GM21529 (cell line): ENCODE results near the gene CELF2.
"Not testable (repeated sequence)": the region's sequence is repeated elsewhere in the genome, so short reads cannot be mapped to it uniquely, and the experiment has no call there.

Experiments
- ATAC-seq: cut with Tn5 transposase; IDR thresholded peaks from one replicate; pipeline ENCODE4 v1.9.1; 2021; ENCODE audit not compliant: unreplicated experiment

CELF2 gene

DNA sequence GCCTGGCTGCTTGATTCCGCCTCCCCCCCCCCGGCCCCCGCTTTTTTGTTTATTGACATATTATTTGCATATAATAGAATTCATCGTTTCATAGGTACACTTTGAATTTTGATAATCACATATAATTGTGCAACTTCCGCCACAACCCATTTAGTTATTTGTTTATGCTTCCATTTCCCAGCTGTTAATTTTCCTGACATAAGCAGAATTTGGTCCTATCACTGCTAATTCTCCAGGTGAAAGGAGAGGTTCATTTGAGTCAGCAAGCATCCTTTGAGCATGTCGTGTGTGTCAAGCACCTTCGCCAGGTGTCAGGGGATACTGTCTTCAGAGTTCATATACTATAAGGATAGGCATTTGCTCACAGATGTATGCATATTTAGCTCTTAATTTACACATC, 102.2 kb downstream of the CELF2 start:
- ATAC-seq, result no peak

DNA sequence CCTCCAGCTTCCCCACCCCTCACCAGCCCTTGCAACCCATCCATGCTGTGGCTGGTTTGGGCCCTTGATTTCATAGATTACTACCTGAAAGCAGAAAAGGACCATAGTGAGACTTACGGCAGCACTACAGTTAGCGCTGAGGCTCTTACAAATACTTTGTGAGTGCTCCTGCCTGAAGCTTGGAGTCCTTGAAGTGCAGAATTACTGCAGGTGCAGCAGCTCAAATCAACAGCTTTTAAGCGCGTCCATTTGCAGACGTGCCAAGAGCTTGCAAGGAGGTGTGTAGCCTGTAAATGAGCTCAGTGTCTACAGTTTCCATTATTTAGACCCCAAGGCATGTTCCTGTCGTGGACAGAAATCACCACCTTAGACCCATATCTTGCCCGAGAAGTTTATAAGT, 103.0 kb downstream of the CELF2 start:
- ATAC-seq, result no peak

DNA sequence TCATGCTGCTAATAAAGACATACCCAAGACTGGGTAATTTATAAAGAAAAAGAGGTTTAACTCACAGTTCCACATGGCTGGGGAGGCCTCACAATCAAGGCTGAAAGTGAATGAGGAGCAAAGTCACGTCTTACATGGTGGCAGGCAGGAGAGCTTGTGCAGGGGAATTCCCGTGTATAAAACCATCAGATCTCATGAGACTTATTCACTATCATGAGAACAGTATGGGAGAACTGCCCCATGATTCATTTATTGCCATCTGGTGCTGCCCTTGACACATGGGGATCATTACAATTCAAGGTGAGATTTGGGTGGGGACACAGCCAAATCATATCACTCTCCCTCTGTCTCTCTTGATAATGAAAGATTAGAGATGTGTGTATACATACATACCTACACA, 106.2 kb downstream of the CELF2 start:
- not testable (repeated sequence) for ATAC-seq

DNA sequence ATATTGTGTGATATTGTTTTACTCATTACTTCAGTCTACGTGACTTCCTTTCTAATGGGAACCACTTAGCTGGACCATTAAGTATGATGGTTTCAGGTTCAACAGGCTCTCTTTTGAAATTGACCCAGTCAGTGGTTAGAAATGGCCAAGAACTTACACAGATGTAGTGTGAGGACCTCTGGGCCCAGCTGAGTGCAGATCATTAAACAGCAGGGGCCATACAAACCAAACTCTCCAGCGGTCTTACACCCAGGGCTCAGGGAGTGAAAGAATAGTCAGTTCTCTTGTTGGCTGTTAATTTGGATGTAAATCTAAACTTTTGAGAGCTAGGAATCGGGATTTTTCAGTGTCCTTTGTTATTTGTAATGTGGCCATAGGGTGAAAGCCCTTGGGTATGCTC, 107.3 kb downstream of the CELF2 start:
- no peak for ATAC-seq

DNA sequence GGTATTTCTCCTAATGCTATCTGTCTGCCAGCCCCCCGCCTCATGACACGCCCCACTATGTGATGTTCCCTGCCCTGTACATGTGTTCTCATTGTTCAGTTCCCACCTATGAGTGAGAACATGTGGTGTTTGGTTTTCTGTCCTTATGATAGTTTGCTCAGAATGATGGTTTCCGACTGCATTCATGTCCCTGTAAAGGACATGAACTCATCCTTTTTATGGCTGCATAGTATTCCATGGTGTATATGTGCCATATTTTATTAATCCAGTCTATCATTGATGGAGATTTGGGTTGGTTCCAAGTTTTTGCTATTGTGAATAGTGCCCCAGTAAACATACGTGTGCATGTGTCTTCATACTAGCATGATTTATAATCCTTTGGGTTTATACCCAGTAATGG, 109.3 kb downstream of the CELF2 start:
- ATAC-seq, result not testable (repeated sequence)

DNA sequence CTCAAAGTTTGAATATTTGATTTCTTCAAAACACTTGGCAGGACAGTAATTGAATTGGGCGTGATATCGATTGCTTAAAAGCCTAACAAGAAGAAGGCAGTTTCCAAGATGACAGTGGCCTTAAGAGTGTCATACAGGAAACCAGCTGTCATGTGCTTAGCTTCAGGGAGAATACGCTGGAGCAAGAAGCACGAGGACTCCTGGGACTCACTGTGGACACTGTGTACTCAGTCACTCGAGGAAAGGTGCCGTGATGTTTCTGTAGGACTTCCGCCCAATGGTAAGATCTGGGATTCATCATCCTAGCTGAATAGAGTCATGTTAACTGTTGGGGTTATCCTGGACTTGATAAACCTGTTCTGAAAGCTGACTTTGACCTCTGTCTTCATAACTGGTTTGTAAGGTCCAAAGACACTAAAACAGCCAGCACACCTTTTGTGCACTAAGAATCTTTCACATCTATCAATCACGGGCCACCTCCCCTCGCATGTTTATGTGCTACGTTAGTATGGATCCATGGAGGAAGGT, 113.5 kb downstream of the CELF2 start:
- no peak for ATAC-seq

DNA sequence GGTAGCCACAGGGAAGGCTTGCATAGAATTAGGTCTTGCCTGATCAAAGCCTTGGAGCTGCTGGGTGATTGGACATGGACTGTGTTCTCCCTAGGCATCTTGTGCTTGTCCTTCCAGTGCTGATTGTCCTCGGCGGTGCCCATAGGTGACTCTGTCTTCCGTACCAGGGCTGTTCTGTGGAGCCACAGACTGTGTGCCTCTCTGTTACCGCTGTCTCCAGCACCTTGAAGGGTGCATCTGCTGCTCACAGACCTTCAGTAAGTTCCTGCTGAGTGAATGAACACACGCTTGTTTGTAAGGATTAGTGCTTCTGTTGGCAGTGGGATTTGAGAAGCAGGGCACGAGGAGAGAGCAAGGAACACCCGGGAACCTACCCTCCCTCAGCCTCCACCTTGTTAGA, 116.7 kb downstream of the CELF2 start:
- ATAC-seq, result no peak

DNA sequence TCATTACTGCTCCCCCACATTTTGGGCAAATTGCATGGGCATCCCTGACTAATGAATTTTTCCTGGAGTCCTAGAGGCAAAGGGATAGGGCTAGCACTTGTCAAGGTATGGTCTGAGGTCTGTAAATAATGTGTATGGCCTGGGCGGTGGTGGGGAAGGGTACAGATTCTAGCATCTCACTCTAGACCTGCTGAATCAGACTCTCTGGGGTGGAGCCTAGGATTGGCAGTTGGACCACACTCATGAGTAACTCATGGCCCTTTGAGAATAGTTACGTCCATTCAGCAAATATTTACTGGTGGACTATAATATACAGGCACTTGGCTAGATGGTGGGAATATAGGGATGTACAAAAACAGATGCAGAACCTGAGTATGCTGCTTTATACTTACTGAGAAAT, 118.0 kb downstream of the CELF2 start:
- no peak for ATAC-seq

DNA sequence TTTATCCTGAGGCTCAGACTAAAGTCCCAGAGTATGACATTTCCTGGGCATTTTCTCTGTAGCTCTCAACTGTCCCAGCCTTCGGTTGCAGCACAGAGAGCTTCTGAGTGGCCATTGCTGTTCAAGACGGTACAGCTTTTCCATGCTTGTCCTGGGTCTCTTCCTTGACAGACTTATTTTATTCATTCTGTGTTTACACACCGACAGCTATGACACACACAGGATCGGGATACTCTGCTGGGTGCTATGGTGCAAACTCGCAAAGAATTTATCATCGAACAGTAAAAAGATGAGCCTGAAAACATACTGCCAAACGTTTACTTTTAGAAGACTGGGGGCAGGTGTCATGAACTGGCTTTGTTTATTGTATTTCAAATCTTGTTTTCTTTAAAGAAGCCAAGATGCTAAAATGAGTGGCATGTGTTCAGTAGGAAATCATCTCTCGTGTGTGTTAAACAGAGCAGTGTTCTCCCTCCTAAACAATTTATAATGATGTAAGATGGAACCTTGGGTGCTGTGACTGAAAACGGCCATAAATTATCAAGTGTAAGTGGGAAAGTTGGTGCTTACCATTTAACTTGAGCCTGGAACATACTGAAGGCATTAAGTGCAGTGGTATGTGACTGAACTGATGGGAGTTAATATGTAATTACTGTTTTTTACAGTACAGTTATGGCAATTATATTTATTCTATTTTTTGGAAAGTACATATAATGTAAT, 120.8 kb downstream of the CELF2 start:
- no peak for ATAC-seq

DNA sequence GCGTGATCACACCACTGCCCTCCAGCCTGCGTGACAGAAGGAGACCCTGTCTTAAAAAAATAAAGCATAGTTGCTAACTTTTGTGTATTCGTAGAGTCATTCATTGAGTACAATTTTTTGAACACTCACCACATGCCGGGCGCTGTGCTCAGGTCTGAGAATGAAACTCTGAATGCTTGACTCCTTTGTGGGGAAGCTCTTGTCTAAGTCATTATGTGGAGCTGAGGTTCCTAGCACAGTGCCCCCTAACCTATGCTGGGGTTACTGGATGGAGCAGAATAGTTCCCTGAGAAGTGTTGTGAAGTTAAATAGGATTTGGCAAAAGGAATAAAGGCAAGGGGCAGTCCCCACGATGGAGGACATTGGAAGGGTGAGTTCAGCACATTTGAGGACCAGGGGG, 123.3 kb downstream of the CELF2 start:
- no peak for ATAC-seq

DNA sequence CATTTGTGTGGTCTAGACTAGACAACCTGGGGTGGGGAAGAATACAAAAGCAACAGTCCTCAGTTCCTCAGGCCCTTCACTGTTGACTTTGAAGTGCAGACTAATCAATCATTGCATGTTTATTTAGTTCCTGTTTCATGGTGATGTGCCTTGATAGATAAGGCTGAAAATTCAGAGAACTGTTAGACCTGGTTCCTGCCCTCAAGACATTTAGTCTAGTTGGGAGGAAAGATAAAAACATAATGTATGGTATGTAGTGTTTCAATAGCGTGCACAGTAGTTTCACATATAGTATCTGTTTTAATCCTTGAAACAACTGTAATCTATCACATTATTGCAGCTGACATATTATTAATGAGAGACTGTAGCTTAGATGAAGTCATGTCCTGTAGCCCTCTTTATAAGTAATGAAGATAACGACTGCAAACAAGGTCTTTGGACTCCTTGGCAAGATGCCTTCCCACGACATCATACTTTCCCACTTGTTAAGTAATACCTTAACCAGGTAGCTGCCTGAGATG, 124.0 kb downstream of the CELF2 start:
- no peak for ATAC-seq

DNA sequence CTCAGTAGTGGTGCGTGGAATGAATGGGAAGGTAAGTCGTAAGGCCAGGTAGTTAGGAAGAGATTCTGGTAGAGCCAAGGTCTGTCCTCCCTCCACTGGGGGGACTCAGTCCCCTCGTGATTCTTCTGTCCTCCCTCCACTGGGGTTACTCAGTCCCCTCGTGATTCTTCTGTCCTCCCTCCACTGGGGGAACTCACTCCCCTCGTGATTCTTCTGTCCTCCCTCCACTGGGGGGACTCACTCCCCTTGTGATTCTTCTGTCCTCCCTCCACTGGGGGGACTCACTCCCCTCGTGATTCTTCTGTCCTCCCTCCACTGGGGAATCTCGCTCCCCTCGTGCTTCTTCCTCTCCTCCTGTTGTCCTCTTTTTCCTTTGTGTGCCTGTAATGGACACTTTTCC, 125.1 kb downstream of the CELF2 start:
- ATAC-seq, result no peak

DNA sequence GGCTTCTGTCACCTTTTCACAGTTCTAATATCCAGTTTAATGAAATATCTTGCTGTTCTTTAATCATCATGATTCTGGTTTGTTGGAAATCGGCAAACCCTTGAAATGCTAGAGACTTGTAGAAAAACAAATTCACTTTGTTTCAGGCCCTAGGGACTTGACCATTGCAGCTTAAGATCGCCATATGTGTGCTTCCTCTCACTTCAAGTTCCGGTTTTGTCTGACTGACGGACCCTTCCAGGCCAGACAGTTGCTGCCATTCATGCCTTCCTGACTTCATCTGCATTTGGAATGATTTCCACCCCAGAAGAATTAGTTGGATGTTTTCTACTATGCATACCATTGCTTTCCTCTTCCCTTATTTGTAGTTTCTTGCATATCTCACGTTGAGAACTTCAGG, 125.6 kb downstream of the CELF2 start:
- ATAC-seq, result no peak

DNA sequence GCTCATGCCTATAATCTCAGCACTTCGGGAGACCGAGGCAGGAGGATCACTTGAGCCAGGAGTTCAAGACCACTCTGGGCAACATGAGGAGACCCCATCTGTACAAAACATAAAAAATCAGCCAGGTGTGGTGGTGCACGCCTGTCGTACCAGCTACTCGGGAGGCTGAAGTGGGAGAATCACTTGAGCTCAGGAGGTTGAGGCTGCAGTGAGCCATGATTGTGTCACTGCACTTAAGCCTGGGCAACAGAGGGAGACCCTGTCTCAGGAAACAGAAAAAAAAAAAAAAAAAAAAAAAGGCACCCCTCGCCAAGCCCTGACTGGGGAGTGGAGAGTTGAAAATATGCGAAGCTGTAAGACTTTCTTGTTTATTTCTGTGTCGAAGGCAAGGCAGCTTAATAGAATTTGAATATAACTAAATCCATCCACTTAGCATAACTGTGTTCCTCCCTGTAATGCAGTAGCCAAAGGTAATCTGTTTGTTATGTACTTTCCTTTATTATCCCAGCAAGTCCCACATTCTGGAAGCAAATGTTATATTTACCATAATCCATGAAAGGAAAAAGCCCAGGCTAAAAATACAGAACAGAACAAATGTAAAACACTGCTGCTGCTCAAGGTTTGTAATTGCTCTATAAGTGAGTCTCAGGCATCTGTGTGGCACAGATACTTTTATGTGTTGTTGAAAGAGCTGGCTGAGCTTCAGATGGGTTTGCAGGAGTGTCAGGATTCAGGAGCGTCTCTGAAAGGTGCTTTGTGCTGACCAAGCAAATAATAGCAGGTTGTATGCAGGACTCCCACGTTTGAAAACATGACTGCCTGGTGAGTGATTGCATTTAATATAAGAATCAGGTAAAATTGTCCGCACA, 127.2 kb downstream of the CELF2 start:
- ATAC-seq, result peak; percentile 25

DNA sequence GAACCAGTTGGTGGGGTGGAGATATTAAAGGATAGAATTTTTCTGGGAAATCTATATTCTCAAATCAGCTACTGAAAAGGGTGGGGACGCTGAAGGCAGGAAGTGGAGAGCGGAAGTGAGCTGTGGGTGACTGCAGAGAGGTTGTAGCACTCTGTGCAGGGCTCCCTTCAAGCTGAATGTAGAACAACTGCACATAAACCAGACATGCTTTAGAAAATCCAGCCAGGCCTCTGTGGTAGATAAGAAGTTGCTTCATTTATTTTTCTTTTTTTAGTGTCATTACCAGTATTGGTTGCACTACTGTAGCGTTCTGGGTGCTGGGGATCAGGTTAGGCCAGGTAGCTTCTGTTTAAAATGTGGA, 127.8 kb downstream of the CELF2 start:
- ATAC-seq, result peak; percentile 92

DNA sequence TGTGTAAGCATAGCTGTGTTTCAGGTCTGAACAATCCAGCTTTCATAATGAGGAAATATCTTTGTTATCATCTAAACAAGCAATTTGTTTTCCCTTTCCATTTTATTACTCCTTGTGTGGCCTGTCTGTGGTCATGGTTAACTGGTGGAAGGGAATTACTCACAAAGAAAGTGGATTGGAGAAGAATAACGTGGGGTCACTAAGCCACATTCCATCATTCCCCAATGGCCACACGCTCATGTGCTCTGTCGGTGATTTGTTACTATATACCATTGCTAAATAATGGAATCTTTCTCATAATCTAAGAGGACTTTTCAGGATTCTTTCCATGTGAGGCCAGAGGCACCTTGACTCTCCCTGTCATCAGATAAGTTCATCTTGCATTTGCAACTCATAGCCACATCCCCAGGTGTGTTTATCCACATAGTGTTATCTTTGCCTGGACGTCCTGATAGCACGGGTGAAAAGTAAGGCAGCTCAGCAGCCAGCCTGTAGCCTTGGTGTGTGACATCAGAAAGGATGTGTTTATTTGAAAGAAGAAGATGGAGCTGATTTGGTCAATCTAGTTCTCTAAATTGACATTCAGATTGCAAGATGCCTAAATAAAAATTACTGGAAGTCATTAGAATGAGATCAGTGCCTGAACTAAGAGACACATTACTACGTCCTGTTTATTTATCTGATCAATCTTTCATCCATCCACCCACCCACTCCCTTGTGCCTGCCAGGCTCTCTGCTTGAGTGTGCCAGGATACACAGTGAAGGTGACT, 128.9 kb downstream of the CELF2 start:
- no peak for ATAC-seq

DNA sequence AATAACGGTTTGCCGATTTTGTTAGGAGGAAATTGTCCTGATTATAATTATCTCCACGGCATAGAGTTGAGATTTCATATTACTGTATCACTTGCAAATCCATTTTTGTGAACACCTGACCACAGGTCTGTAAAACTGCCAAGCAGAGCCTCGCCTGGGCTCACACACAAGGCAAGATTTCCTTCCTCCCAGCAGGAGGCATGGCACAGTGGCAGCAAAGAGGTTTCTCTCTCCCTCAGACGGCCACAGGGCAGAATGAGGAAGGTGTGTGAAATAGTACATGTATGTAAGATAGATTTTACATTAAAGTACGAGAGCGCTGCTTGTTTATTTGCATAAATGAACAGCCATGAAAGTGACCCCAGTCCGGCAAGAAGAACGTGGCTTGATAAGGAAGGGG, 130.1 kb downstream of the CELF2 start:
- no peak for ATAC-seq

DNA sequence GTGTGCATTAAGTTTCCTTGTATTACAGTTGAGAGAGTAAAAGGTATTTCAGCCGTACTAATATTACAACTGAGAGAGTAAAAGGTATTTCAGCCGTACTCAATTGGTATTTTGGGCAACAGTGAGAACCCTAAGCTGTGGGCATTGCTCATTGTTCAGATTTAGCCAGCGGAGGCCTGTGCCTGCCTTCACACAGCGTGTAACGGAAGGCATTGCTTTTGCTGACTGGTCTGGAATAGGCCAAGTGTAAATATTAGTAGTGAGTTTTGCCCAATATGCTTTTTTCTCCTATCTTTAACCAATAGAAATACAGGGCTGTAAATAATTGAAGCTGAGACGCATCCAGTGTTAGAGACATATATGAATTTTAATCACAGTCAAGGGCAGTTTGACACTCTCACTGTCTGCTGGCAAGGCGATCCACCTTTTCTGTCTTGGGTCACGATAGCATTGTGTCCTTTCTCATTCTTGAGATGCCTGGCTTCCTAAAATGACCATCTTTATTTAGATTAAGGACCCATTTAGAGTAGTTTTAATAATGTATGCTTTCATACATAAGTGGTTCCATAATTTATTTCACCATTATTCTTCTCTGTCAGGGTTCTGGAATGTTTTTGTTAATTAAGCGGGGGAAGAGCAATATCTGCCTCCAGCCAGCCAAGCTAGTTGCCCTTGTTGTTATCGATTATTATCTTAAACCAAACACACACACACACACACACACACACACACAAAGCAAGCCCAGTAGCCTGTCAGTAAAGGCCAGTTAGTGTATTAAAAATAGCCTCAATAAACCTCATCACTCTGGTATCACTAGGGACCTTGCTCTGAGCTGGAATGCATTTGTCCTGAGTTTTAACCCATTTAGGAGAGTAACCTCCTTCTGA, 130.7 kb downstream of the CELF2 start:
- ATAC-seq, result no peak

DNA sequence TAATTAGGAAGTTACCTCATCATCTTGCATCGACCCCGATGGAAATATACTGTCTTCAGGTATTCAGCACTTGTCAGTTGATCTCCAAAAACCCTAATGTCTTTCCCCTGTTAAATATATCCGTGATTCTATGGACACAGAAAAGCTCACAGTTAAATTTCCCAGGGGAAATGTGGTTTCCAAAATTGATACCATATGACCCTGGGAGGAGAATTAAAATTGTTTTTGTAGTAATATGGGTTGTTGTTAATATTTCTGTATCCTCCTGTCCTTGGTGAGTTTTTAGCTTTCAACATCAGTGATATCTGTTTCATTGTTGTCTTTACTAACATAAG, 132.1 kb downstream of the CELF2 start:
- no peak for ATAC-seq

DNA sequence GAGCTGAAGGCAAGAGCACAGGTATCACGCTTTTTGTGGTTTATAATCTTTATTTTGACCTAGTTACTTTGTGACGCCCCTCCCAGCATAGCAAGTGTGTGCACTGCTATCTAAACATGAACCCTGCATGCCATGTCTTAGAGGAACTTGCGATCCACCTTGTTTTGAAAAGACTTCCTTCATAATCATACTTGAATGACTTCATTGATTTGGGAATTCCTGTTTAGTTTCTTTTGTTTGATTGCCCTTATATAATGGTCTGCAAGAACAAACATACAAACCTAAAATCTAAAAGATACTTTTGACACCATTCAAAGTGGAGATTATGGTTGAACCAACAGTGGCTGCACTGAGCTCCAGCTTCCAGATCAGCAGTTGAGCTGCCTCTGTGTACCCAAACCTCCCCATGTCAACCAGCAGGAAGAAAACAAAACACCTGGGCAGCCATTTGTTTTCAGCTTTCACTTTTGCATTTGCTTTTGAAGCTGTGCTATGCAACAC, 132.6 kb downstream of the CELF2 start:
- ATAC-seq, result no peak
